ENCODE measurements around the gene TGOLN2. TPM values are rescaled to one million over a fixed set of nuclear protein-coding genes. Genes with fewer than 3 reads are reported as not detected.
"Not testable (repeated sequence)": the region's sequence is repeated elsewhere in the genome, so short reads cannot be mapped to it uniquely, and the experiment has no call there.

TGOLN2 gene
- total RNA-seq, 1 experiment from 2014 or later: 120 TPM

DNA sequence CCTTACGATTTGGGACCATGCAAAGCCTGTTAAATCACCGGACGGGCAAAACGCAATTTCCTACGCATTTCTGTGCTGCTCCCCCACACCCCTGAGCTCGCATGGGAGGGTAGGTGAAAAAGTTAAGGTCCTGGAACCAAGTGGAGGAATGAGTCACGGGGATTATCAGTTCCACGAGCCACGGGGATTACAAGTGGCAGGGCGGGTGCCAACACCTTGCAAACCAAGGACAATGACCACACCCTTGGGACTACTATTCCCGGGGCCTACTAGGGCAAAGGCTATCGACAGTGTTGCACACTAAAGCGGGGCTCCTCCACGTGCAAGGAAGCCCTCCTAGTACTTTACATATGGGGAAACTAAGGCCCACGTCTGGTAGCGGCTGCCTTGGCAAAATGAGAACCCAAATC, 26.1 kb upstream of the TGOLN2 start:
- peaks cover 19% of the 10 kb centered on the region for H3K4me1 ChIP-seq (replicated peaks)
- H3K27me3 ChIP-seq (replicated peaks): no peaks in the 10 kb centered on the region
- peaks cover 55% of the 10 kb centered on the region for H3K36me3 ChIP-seq
- DNase-seq (ENCODE audit: low read depth in 1 of 2, low spot score in 2 of 2): peak in 1 of 2 experiments; percentile 40
- 0 out of 2 replicates have a peak overlapping the region, but pooled peaks have one; percentile 8 for H3K27ac ChIP-seq
- H3K9me3 ChIP-seq (replicated peaks): no peaks in the 10 kb centered on the region
- peak overlapping the region; percentile 54 for H3K4me3 ChIP-seq

DNA sequence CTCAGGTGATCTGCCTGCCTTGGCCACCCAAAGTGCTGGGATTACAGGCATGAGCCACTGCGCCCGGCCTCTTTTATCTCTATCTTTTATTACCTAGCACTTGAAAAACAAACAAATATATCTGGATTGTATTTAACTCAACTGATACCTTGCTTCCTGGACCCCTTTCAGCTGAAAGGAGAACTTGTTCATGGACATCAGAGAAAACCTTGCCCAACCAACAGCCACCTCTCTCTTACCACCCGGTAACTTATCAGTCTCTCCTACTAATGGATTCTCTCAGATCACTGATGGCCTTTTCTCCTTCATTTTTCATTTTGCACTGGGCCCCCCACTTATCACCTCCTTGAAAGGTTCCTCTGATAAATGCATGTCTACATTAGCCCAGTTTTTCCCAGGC, 19.8 kb upstream of the TGOLN2 start:
- DNase-seq (ENCODE audit: low read depth in 1 of 2, low spot score in 2 of 2): no peak
- Histone ChIP-seq H3K4me3 (no peak overlapping the region), H3K36me3 (peaks cover 81% of the 10 kb centered on the region)

DNA sequence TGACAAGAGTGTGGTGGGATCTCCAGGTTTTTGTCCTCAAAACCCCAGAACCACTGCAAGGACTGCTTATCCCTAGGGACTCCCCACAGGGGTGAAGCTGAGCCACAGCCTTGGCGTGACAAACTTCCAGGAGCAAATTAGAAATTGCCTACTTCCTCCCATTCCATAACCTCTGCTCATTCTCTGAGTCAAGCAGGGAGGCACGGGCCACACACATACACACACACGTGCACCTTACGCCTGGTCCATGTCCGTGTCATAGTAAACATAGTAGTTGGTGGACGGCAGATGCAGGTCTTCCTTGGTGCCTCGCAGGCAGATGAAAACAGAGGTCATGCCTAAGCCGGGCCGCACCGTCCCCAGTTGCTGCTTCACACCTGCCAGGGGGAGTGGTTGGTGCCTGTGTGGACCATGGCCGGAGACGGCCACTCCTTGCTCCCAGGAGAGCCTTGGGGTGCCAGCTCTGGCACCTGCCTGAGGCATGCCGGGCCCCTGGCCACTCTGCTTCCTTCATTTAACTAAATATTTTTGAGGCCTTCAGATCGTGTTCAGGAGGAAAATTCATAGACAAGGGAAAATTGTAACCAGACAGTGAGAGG, 16.7 kb upstream of the TGOLN2 start:
- H3K27me3 ChIP-seq (replicated peaks): no peaks in the 10 kb centered on the region

More for the DNA sequence above, 19.8 kb upstream of the TGOLN2 start:
- H3K27ac ChIP-seq: no peak overlapping the region
- peaks cover 31% of the 10 kb centered on the region for H3K4me1 ChIP-seq (replicated peaks)
- H3K9me3 ChIP-seq (replicated peaks): no peaks in the 10 kb centered on the region
- no peaks in the 10 kb centered on the region for H3K27me3 ChIP-seq (replicated peaks)

DNA sequence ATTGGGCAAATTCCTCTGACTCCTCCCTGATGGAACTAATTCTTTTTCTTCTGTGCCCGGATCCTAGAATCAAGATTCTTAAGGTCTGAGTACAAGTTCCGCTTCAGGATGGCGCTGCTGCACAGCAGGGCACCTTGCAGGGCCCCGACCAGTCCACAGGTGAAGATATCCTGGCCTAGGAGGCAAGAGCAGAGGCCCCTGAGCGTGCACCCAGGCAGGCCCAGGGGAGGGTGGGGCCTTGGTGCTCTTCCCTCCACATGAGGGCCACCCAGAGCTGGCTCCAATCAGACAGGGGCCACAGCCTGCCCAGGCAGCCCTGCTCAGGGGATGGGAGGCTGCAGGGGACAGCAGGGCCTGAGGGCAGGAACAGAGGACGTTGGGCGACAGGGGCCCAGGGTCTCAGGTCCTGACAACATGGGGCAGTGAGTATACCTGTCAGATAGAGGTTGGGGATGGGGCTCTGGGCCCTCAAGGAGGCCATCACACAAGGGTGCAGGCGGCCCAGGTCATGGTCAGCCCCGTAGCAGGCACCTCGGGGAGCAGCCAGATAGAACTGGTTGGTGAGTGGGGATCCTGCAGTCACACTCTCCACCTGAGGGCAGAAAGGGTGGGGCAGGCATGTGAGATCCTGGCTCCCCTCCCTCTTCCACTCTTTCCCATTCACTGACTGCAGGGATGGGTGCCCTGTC, 15.6 kb upstream of the TGOLN2 start:
- H3K27ac ChIP-seq: 0 out of 2 replicates have a peak overlapping the region, but pooled peaks have one; percentile 6
- not testable (repeated sequence) for DNase-seq (ENCODE audit: low read depth in 1 of 2, low spot score in 2 of 2); H3K27me3 ChIP-seq (replicated peaks); H3K4me3 ChIP-seq; H3K9me3 ChIP-seq (replicated peaks)
- H3K36me3 ChIP-seq: peaks cover 48% of the 10 kb centered on the region
- peaks cover 35% of the 10 kb centered on the region for H3K4me1 ChIP-seq (replicated peaks)

More for the DNA sequence above, 16.7 kb upstream of the TGOLN2 start:
- Histone ChIP-seq H3K36me3 (peaks cover 57% of the 10 kb centered on the region), H3K27ac (peak overlapping the region; percentile 61), H3K4me3 (no peak overlapping the region), H3K9me3 (replicated peaks) (no peaks in the 10 kb centered on the region), H3K4me1 (replicated peaks) (peaks cover 35% of the 10 kb centered on the region)
- DNase-seq (ENCODE audit: low read depth in 1 of 2, low spot score in 2 of 2): peak; percentile 85 to 91

GRCh38 chr2:85342156-85342555, 14.4 kb upstream of the TGOLN2 start:
- Histone ChIP-seq H3K27ac (no peak overlapping the region), H3K9me3 (replicated peaks) (no peaks in the 10 kb centered on the region)
- DNase-seq (ENCODE audit: low read depth in 1 of 2, low spot score in 2 of 2): no peak

GRCh38 chr2:85341269-85342029, 13.7 kb upstream of the TGOLN2 start:
- Histone ChIP-seq H3K27me3 (replicated peaks) (no peaks in the 10 kb centered on the region), H3K9me3 (replicated peaks) (no peaks in the 10 kb centered on the region), H3K4me3 (no peak overlapping the region), H3K36me3 (peaks cover 31% of the 10 kb centered on the region), H3K27ac (no peak overlapping the region), H3K4me1 (replicated peaks) (peaks cover 35% of the 10 kb centered on the region)
- DNase-seq (ENCODE audit: low read depth in 1 of 2, low spot score in 2 of 2): no peak

More at GRCh38 chr2:85342156-85342555, 14.4 kb upstream of the TGOLN2 start:
- Histone ChIP-seq H3K4me3 (no peak overlapping the region), H3K36me3 (peaks cover 37% of the 10 kb centered on the region), H3K27me3 (replicated peaks) (no peaks in the 10 kb centered on the region), H3K4me1 (replicated peaks) (peaks cover 35% of the 10 kb centered on the region)

DNA sequence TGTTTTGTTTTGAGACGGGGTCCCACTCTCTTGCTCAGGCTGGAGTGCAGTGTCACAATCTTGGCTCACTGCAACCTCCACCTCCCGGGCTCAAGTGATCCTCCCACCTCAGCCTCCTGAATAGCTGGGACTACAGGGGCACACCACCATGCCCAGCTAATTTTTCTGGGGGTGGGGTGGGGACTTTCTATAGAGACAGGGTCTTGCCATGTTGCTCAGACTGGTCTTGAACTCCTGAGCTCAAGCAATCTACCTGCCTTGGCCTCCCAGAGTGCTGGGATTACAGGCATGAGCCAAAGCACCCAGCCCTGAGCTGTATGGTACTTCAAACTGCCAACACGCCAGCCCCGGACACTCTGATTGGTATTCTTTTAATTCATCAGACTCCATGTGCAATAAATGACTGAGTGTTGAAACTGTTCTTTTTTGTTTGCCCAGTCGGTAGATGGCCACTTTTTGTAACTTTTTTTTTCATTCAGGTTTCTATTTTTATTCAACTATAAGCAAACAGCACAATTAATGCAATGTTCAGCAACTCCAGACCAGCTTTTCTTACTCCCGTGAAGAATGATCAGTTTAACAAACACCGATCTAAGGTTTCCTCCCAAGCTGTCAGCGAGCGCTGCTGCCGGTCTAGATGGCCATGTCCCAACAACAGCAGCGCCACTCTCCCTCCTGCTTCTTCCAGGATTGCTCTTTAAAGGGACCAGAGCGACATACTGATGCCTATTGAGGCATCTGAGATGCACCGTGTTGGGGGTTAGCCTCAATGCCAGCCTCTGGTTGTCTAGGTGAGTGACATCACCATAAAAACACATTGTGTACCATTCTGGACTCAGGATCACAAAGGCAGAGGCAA, 12.5 kb upstream of the TGOLN2 start:
- Histone ChIP-seq H3K4me3 (no peak overlapping the region), H3K27me3 (replicated peaks) (no peaks in the 10 kb centered on the region), H3K9me3 (replicated peaks) (no peaks in the 10 kb centered on the region), H3K27ac (no peak overlapping the region), H3K4me1 (replicated peaks) (peaks cover 28% of the 10 kb centered on the region), H3K36me3 (peaks cover 19% of the 10 kb centered on the region)
- no peak for DNase-seq (ENCODE audit: low read depth in 1 of 2, low spot score in 2 of 2)

DNA sequence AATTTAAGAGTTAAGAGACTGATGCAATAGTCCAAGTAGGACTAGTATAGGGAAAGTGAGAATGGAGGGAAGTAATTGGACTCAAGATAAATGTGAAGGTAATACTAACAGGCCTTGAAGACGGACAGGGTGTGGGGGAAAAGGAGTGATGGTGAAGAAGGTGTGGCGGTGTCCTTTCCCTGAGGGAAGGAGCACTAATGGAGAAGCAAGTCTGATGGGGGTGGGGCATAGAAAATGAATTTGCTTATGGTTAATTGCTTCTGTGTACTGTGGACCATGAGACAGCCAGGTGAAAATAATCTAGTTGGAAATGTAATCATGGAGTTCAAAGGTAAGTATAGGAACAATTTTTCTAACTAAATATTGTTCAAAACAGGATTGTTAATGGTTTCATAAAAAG, 7.1 kb upstream of the TGOLN2 start:
- Histone ChIP-seq H3K27me3 (replicated peaks) (no peaks in the 10 kb centered on the region), H3K36me3 (no peaks in the 10 kb centered on the region), H3K9me3 (replicated peaks) (no peaks in the 10 kb centered on the region), H3K4me3 (no peak overlapping the region), H3K27ac (no peak overlapping the region), H3K4me1 (replicated peaks) (peaks cover under 1% of the 10 kb centered on the region)
- DNase-seq (ENCODE audit: low read depth in 1 of 2, low spot score in 2 of 2): no peak

DNA sequence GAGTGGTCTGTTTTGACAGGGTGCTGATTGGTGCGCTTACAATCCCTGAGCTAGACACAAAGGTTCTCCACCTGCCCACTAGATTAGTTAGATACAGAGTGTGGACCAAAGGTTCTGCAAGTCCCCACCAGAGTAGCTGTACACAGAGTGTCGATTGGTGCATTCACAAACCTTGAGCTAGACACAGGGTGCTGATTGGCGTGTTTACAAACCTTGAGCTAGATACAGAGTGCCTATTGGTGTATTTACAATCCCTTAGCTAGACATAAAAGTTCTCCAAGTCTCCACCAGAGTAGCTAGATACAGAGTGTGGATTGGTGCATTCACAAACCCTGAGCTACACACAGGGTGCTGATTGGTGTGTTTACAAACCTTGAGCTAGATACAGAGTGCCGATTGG, 6.1 kb upstream of the TGOLN2 start:
- H3K4me1 ChIP-seq (replicated peaks); H3K27ac ChIP-seq; H3K36me3 ChIP-seq; DNase-seq (ENCODE audit: low read depth in 1 of 2, low spot score in 2 of 2); H3K9me3 ChIP-seq (replicated peaks); H3K4me3 ChIP-seq; H3K27me3 ChIP-seq (replicated peaks): not testable (repeated sequence)

GRCh38 chr2:85330839-85331636, 3.2 kb upstream of the TGOLN2 start:
- Histone ChIP-seq H3K9me3 (replicated peaks) (no peaks in the 10 kb centered on the region), H3K27ac (no peak overlapping the region), H3K27me3 (replicated peaks) (no peaks in the 10 kb centered on the region), H3K36me3 (peaks cover 20% of the 10 kb centered on the region), H3K4me1 (replicated peaks) (peaks cover 4% of the 10 kb centered on the region), H3K4me3 (no peak overlapping the region)
- no peak for DNase-seq (ENCODE audit: low read depth in 1 of 2, low spot score in 2 of 2)

DNA sequence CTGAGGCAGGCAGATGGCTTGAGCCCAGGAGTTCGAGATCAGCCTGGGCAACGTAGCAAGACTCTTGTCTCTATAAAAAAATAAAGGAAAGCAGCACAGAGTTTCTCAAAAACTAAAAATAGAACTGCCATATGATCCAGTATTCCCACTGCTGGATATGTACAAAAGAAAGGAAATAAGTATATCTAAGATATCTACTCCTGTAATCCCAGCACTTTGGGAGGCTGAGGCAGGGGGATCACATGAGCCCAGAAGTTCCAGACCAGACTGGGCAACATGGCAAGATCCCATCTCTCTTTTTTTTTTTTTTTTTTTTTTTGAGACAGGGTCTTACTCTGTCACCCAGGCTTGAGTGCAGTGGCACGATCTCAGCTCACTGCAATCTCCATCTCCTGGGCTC, 1.9 kb upstream of the TGOLN2 start:
- not testable (repeated sequence) for DNase-seq (ENCODE audit: low read depth in 1 of 2, low spot score in 2 of 2)
- peaks cover 14% of the 10 kb centered on the region for H3K4me1 ChIP-seq (replicated peaks)

DNA sequence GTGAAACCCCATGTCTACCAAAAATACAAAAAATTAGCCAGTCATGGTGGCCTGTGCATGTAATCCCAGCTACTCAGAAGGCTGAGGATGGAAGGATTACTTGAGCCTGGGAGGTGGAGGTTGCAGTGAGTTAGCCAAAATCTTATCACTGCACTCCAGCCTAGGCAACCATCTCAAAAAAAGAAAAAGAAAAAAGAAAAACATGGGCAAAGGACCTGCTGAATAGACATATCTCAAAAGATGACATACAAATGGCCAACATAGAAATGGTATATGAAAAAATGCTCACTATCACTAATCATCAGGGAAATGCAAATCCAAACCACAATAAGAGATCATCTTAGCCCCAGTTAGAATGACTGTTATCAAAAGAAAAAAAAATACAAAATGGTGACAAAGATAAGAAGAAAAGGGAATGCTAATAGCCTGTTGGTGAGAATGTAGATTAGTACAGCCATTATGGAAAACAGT, 1.4 kb upstream of the TGOLN2 start:
- Histone ChIP-seq H3K9me3 (replicated peaks) (no peaks in the 10 kb centered on the region), H3K36me3 (peaks cover 39% of the 10 kb centered on the region), H3K27ac (no peak overlapping the region), H3K27me3 (replicated peaks) (no peaks in the 10 kb centered on the region), H3K4me1 (replicated peaks) (peaks cover 18% of the 10 kb centered on the region), H3K4me3 (no peak overlapping the region)
- DNase-seq (ENCODE audit: low read depth in 1 of 2, low spot score in 2 of 2): no peak

More for the DNA sequence above, 1.9 kb upstream of the TGOLN2 start:
- peaks cover 34% of the 10 kb centered on the region for H3K36me3 ChIP-seq
- H3K4me3 ChIP-seq; H3K27me3 ChIP-seq (replicated peaks); H3K27ac ChIP-seq; H3K9me3 ChIP-seq (replicated peaks): not testable (repeated sequence)

Data from SJSA1 (cell line).